ENCODE results near the gene NKX1-1. TPM values are rescaled to one million over a fixed set of nuclear protein-coding genes. Genes with fewer than 3 reads are reported as not detected.
A peak's percentile ranks its signal among the peaks of the same experiment; 100 is the strongest.

Gene NKX1-1
- total and polyA plus RNA-seq, 11 donors = not detected

- intact Hi-C loops (cut with DNase I) = no loop called here
- Histone ChIP-seq H3K27me3 (peaks cover 0 to 46% (median 18%) of the 10 kb centered on the region in 9 donors), H3K4me1 (no peaks in the 10 kb centered on the region), H3K36me3 (no peaks in the 10 kb centered on the region), H3K4me3 (no peak overlapping the region), H3K9me3 (no peaks in the 10 kb centered on the region), H3K27ac (no peak overlapping the region)
- 70 to 77% (median 74%) methylated on average over 20 to 28 of the region's 28 CpGs for WGBS, 4 donors
- DNase-seq (peak in 1 of 5 donors; percentile 12), ATAC-seq (no peak)
- no peak for TF ChIP-seq CTCF (IDR thresholded peaks at IDR 0.05)
- no peak for TF ChIP-seq POLR2A (IDR thresholded peaks at IDR 0.05)
Measured at GRCh38 chr4:1448589-1449420, 42.6 kb upstream of the NKX1-1 start.

GRCh38 chr4:1447676-1448588, 41.7 kb upstream of the NKX1-1 start:
- H3K9me3 ChIP-seq = no peaks in the 10 kb centered on the region
- DNase-seq (no peak), ATAC-seq (no peak)
- no peak overlapping the region for H3K4me3 ChIP-seq
- no peak overlapping the region for H3K27ac ChIP-seq
- intact Hi-C loops (cut with DNase I) = no loop called here
- WGBS, 4 donors = 75 to 79% (median 76%) methylated on average over 13 to 18 of the region's 18 CpGs
- no peaks in the 10 kb centered on the region for H3K4me1 ChIP-seq
- TF ChIP-seq CTCF (IDR thresholded peaks at IDR 0.05) = no peak
- TF ChIP-seq POLR2A (IDR thresholded peaks at IDR 0.05) = no peak
- H3K36me3 ChIP-seq = no peaks in the 10 kb centered on the region
- peaks cover 0 to 46% (median 18%) of the 10 kb centered on the region in 9 donors for H3K27me3 ChIP-seq

GRCh38 chr4:1446502-1447386, 40.5 kb upstream of the NKX1-1 start:
- intact Hi-C loops (cut with DNase I) = no loop called here
- no peak overlapping the region for H3K27ac ChIP-seq
- no peak for ATAC-seq
- H3K9me3 ChIP-seq = no peaks in the 10 kb centered on the region
- H3K4me3 ChIP-seq = no peak overlapping the region
- no peak for TF ChIP-seq POLR2A (IDR thresholded peaks at IDR 0.05)
- no peak for TF ChIP-seq CTCF (IDR thresholded peaks at IDR 0.05)
- 79 to 83% (median 82%) methylated on average over 19 to 22 of the region's 22 CpGs for WGBS, 4 donors
- no peaks in the 10 kb centered on the region for H3K4me1 ChIP-seq
- DNase-seq = no peak
- H3K36me3 ChIP-seq = no peaks in the 10 kb centered on the region
- H3K27me3 ChIP-seq = peaks cover 0 to 46% (median 18%) of the 10 kb centered on the region in 9 donors
